GM12872 (cell line): Measurements from ENCODE around the gene SLC22A6.
A peak's percentile ranks its signal among the peaks of the same experiment; 100 is the strongest.

ENCODE experiments used
- CTCF ChIP-seq: IDR thresholded peaks from 3 replicates; pipeline ENCODE4 v1.5.1; 2011; ENCODE audit warnings: low read depth, mild to moderate bottlenecking, low read length, moderate library complexity; ENCODE audit not compliant: insufficient read depth

Gene SLC22A6

GRCh38 chr11:62983536-62984199 lies 1.1 kb downstream of the SLC22A6 start:
- no peak for TF ChIP-seq CTCF

- peak; percentile 17; the same call in 1 of the 3 replicates for TF ChIP-seq CTCF
Observed at GRCh38 chr11:62981743-62982142, 3.0 kb downstream of the SLC22A6 start.

- no peak for TF ChIP-seq CTCF
Observed at GRCh38 chr11:62980133-62980760, 4.5 kb downstream of the SLC22A6 start.

- TF ChIP-seq CTCF: no peak
Observed at GRCh38 chr11:62976109-62976508, 8.7 kb downstream of the SLC22A6 start.

- peak; percentile 68 for TF ChIP-seq CTCF
Observed at GRCh38 chr11:62974848-62975522, 9.8 kb downstream of the SLC22A6 start.

- TF ChIP-seq CTCF: no peak
Observed at GRCh38 chr11:62965574-62965973, 19.2 kb downstream of the SLC22A6 start.

- TF ChIP-seq CTCF: no peak
Observed at GRCh38 chr11:62962391-62962790, 22.4 kb downstream of the SLC22A6 start.
